Upper lobe of right lung (tissue), 1 donor: Measurements from ENCODE around the gene PBX1. TPM values are rescaled to one million over a fixed set of nuclear protein-coding genes. Genes with fewer than 3 reads are reported as not detected.

Experiments
- ATAC-seq: fragments of 200-7000 bp; cut with Tn5 transposase; one replicate; pipeline ENCODE4 v1.9.1; 2020; ENCODE audit warnings: mild to moderate bottlenecking, moderate library complexity
- DNase-seq: peaks from one replicate; pipeline ENCODE4 v3.0.0-alpha.2; 2020
- H3K27ac ChIP-seq: fragments of 200-600 bp; one replicate; pipeline ENCODE4 v1.8.0; 2022
- H3K27me3 ChIP-seq: fragments of 200-600 bp; one replicate; pipeline ENCODE4 v1.8.0; 2022; ENCODE audit warnings: mild to moderate bottlenecking
- H3K36me3 ChIP-seq: fragments of 200-600 bp; one replicate; pipeline ENCODE4 v1.8.0; 2022
- H3K4me1 ChIP-seq: fragments of 200-600 bp; one replicate; pipeline ENCODE4 v1.8.0; 2022
- H3K4me3 ChIP-seq: fragments of 200-600 bp; one replicate; pipeline ENCODE4 v1.8.0; 2022; ENCODE audit warnings: mild to moderate bottlenecking
- H3K9me3 ChIP-seq: fragments of 200-600 bp; one replicate; pipeline ENCODE4 v1.8.0; 2022
- intact Hi-C: fragments of 100-400 bp; cut with DNase I; formaldehyde crosslinking; loops from one replicate; pipeline ENCODE4 v1.11.0; 2022
- total RNA-seq: library from RNA; stranded (reverse); fragmentation: NEBNext Ultra II Directional; extraction: Animal tissue kit (Norgen Biotek cat#: 25700); gene quantifications from one replicate; pipeline ENCODE4 v1.2.1, GENCODE V29; 2021
- TF ChIP-seq, protein P1 (sequence below): fragments of 200-600 bp; IDR thresholded peaks from one replicate; pipeline ENCODE4 v1.8.0; 2022; ENCODE audit warnings: antibody characterized with exemption
- donor health status: DM: no; HTN: yes; CAD: no; lungs with severe emphysema.

PBX1 gene
- total RNA-seq, 1 donor from 2014 or later = 56.7 TPM

DNA sequence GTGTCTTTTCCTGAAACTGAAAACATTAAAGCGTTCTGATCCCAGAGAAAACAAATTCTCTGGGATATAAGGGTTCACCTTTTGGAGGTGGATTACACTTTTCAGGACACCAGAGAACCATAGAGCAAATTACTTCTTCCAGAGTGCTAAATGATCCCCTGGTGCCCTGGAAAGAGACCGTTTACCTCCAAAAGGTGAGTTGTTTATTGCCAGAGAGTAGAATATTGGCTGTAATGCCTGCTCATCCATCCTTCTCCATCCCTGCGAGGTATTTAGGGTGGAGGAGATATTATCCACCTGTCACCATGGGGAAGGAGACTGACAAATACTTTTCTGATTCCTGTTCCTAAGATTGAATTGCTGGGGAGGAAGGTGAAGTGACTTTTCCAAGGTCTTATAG is 30.4 kb downstream of the PBX1 start:
- Histone ChIP-seq H3K36me3 (peaks cover 12% of the 10 kb centered on the region), H3K4me3 (no peak overlapping the region), H3K27ac (peak overlapping the region; percentile 59), H3K9me3 (no peaks in the 10 kb centered on the region), H3K27me3 (no peaks in the 10 kb centered on the region), H3K4me1 (peaks cover 23% of the 10 kb centered on the region)
- intact Hi-C loops = no loop called here
- no peak for ATAC-seq
- no peak for DNase-seq
- TF ChIP-seq, protein P1, sequence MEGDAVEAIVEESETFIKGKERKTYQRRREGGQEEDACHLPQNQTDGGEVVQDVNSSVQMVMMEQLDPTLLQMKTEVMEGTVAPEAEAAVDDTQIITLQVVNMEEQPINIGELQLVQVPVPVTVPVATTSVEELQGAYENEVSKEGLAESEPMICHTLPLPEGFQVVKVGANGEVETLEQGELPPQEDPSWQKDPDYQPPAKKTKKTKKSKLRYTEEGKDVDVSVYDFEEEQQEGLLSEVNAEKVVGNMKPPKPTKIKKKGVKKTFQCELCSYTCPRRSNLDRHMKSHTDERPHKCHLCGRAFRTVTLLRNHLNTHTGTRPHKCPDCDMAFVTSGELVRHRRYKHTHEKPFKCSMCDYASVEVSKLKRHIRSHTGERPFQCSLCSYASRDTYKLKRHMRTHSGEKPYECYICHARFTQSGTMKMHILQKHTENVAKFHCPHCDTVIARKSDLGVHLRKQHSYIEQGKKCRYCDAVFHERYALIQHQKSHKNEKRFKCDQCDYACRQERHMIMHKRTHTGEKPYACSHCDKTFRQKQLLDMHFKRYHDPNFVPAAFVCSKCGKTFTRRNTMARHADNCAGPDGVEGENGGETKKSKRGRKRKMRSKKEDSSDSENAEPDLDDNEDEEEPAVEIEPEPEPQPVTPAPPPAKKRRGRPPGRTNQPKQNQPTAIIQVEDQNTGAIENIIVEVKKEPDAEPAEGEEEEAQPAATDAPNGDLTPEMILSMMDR = no peak

DNA sequence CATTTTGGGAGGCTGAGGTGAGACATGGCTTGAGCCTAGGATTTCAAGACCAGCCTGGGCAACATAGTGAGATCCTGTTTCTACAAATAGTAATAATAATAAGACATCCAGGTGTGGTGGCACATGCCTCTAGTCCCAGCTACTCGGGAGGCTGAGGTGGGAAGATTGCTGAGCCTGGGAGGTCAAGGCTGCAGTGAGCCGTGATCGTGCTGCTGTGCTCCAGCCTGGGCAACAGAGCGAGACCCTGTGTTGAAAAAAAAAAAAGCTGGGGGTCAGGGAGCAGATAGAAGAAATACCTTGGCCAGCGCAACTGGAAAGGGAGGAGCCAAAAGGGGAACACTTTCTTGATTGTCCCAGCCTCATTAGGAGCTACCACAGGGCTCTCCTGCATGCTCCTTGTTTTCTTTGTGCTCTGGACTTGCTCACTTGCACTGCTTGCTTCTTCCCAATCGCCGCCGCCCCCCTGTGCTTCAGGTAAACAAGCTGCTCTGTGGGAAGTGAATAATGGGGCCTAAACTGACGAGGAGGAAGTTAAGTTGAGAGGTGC is 31.1 kb downstream of the PBX1 start:
- intact Hi-C loops = no loop called here
- no peak for DNase-seq
- ATAC-seq = no peak
- no peak overlapping the region for H3K4me3 ChIP-seq
- peaks cover 23% of the 10 kb centered on the region for H3K4me1 ChIP-seq
- H3K36me3 ChIP-seq = peaks cover 12% of the 10 kb centered on the region
- H3K9me3 ChIP-seq = no peaks in the 10 kb centered on the region
- TF ChIP-seq, protein P1 = no peak
- H3K27me3 ChIP-seq = no peaks in the 10 kb centered on the region
- H3K27ac ChIP-seq = no peak overlapping the region

DNA sequence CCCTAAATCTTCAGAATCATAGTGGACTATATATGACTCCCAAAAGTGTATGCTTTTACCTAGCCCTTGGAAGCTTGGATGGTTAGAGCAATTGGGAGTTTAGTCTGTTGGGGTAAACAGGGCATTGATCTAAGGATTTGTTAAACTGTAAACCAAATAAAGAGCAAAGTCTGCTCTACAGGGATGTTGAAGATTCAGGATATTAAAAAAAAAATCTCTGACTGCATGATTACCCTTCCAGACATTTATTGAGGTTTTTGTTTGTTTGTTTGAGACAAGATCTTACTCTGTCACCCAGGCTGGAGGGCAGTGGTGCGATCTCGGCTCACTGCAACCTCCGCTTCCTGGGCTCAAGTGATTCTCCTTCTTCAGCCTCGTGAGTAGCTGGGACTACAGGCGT is 31.6 kb downstream of the PBX1 start:
- ATAC-seq (no peak), DNase-seq (no peak)
- H3K36me3 ChIP-seq = peaks cover 12% of the 10 kb centered on the region
- no peaks in the 10 kb centered on the region for H3K27me3 ChIP-seq
- intact Hi-C loops = no loop called here
- peaks cover 23% of the 10 kb centered on the region for H3K4me1 ChIP-seq
- no peak overlapping the region for H3K27ac ChIP-seq
- no peaks in the 10 kb centered on the region for H3K9me3 ChIP-seq
- TF ChIP-seq, protein P1 = no peak
- no peak overlapping the region for H3K4me3 ChIP-seq

DNA sequence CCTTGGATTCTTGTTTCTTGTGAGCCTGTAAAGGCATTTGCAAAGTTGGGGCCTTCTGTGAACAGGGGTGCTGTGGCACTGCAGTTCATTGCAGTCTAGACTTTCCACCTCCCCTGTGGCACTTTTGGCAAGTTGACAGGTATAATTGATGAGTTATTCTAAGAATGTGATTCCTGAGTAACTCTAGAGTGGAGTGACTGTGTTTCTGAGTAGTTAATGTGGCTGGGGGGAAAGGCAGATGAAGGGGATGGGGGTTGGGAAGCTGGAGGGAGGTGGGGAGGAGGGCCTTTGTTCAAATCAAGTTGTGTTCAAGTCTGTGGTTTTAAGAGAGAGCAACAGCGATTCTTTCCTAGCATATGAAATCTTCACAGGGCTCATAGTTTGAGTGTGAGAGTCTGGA is 32.9 kb downstream of the PBX1 start:
- ATAC-seq = no peak
- H3K27me3 ChIP-seq = no peaks in the 10 kb centered on the region
- DNase-seq = no peak
- TF ChIP-seq, protein P1 = no peak
- intact Hi-C loops = no loop called here
- H3K4me1 ChIP-seq = peaks cover 23% of the 10 kb centered on the region
- no peaks in the 10 kb centered on the region for H3K9me3 ChIP-seq
- no peak overlapping the region for H3K4me3 ChIP-seq
- no peak overlapping the region for H3K27ac ChIP-seq
- no peaks in the 10 kb centered on the region for H3K36me3 ChIP-seq

DNA sequence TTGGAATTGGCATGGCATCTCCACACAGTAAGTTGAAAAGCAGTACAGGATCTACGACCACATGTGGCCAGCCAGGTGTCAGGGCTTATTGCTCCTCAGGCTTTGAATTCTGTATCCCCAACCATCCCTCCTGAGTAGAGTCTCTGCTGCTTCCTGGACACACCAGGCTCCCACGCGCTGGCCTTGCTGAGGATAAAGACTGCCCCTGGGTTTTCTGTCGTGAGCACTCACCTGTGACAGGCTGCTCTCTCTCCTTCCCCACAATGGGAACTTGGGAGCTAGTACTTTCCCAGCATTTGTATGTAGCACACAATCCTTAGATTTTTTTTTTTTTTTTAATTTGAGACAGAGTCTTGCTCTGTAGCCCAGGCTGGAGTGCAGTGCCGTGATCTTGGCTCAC is 33.6 kb downstream of the PBX1 start:
- no peak overlapping the region for H3K4me3 ChIP-seq
- no peaks in the 10 kb centered on the region for H3K9me3 ChIP-seq
- DNase-seq (no peak), ATAC-seq (no peak)
- TF ChIP-seq, protein P1 = no peak
- intact Hi-C loops = no loop called here
- H3K4me1 ChIP-seq = peaks cover 21% of the 10 kb centered on the region
- no peaks in the 10 kb centered on the region for H3K27me3 ChIP-seq
- H3K36me3 ChIP-seq = no peaks in the 10 kb centered on the region
- H3K27ac ChIP-seq = no peak overlapping the region

DNA sequence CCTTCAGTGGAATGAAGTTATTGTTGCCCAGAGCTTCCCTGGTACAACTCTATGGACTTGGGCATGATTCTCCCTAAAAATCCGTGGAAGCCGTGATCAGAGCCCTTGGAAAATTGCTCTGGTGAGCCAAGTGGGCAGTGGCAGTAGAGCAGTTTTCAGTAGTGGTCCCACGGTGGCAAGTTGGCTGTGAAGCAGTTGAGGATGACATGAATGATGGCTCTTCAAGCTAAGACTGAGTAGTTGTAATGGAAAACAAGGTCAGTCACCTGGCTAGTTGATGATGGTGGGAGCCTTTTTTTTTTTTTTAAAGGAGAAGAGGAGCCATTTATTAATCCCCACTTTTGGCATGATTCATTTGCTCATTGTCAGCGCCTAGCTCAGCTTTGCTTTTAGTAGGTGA is 36.2 kb downstream of the PBX1 start:
- ATAC-seq = no peak
- no peak overlapping the region for H3K27ac ChIP-seq
- peaks cover 8% of the 10 kb centered on the region for H3K4me1 ChIP-seq
- TF ChIP-seq, protein P1 = no peak
- intact Hi-C loops = no loop called here
- H3K9me3 ChIP-seq = no peaks in the 10 kb centered on the region
- no peak overlapping the region for H3K4me3 ChIP-seq
- H3K27me3 ChIP-seq = no peaks in the 10 kb centered on the region
- H3K36me3 ChIP-seq = no peaks in the 10 kb centered on the region
- no peak for DNase-seq
